GM12878 (cell line): ENCODE measurements around the gene CLDN12. TPM values are rescaled to one million over a fixed set of nuclear protein-coding genes. Genes with fewer than 3 reads are reported as not detected.

Source experiments
- BHLHE40 ChIP-seq, 2 experiments: fragments of 450-650 bp in 1 of 2; IDR thresholded peaks; 2 replicates each; pipeline ENCODE4 v1.6.1; 2011 to 2017; ENCODE audit warnings: low read depth in 2 of 2, borderline replicate concordance in 1 of 2, improper control_type of control experiment in 1 of 2, low read length in 1 of 2, mild to moderate bottlenecking in 1 of 2
- CREB1 ChIP-seq: IDR thresholded peaks from 2 replicates; pipeline ENCODE4 v1.6.1; 2012; ENCODE audit warnings: low read depth, mild to moderate bottlenecking, inconsistent platforms
- NR2F1 ChIP-seq: fragments of 450-650 bp; conservative IDR thresholded peaks from 2 replicates; pipeline ENCODE4 v1.6.1; 2017; ENCODE audit warnings: mild to moderate bottlenecking
- PKNOX1 ChIP-seq: fragments of 450-650 bp; IDR thresholded peaks from 2 replicates; pipeline ENCODE4 v1.6.1; 2016; ENCODE audit warnings: mild to moderate bottlenecking
- RB1 ChIP-seq: fragments of 450-650 bp; formaldehyde crosslinking; IDR thresholded peaks from 2 replicates; pipeline ENCODE4 v1.6.1; 2017; ENCODE audit warnings: mild to moderate bottlenecking, borderline replicate concordance
- RELA ChIP-seq: fragments of 450-650 bp; IDR thresholded peaks from 2 replicates; pipeline ENCODE4 v1.8.0; 2014; ENCODE audit warnings: borderline replicate concordance; ENCODE audit not compliant: partially characterized antibody
- SIN3A ChIP-seq: IDR thresholded peaks from 2 replicates; pipeline ENCODE4 v1.6.1; 2012; ENCODE audit warnings: low read depth, low read length, improper control_type of control experiment
- SIX5 ChIP-seq: IDR thresholded peaks from 2 replicates; pipeline ENCODE4 v1.6.1; 2011; ENCODE audit warnings: mild to moderate bottlenecking, low read depth, low read length, moderate library complexity; ENCODE audit not compliant: severe bottlenecking
- SMARCA5 ChIP-seq: fragments of 450-650 bp; IDR thresholded peaks from 2 replicates; pipeline ENCODE4 v1.6.1; 2017; ENCODE audit warnings: mild to moderate bottlenecking
- TAF1 ChIP-seq: IDR thresholded peaks from 2 replicates; pipeline ENCODE4 v1.6.1; 2011; ENCODE audit warnings: mild to moderate bottlenecking, low read depth, low read length, borderline replicate concordance
- USF2 ChIP-seq: IDR thresholded peaks from 2 replicates; pipeline ENCODE4 v1.6.1; 2011; ENCODE audit warnings: low read depth, low read length, improper control_type of control experiment, borderline replicate concordance
- YY1 ChIP-seq: IDR thresholded peaks from 2 replicates; pipeline ENCODE4 v1.6.1; 2011; ENCODE audit warnings: low read depth, mild to moderate bottlenecking, low read length
- ZBTB4 ChIP-seq: fragments of 450-650 bp; formaldehyde crosslinking; IDR thresholded peaks from 2 replicates; pipeline ENCODE4 v1.4.0; 2022; ENCODE audit warnings: mild to moderate bottlenecking, moderate library complexity
- ZBTB40 ChIP-seq: fragments of 450-650 bp; IDR thresholded peaks from 2 replicates; pipeline ENCODE4 v1.6.1; 2016; ENCODE audit warnings: mild to moderate bottlenecking, moderate library complexity, borderline replicate concordance
- ZZZ3 ChIP-seq: IDR thresholded peaks from 2 replicates; pipeline ENCODE4 v1.6.1; 2011; ENCODE audit warnings: low read depth; ENCODE audit not compliant: control insufficient read depth, insufficient read length
- polyA plus RNA-seq, 11 experiments: library from polyadenylated mRNA; depleted of rRNA in 4 of 11; unstranded in 6 of 11; stranded (reverse) in 5 of 11; fragments of >200 nt; fragmentation: Nextera tagmentation in 4 of 11; fragmentation: Illumina TruSeq in 1 of 11; extraction: Ambion mirVana in 4 of 11; extraction: Trizol in 1 of 11; gene quantifications; 1 replicate in 1 of 11; 2 replicates in 10 of 11; pipeline versions ENCODE4 v1.2.1 to v1.2.3, GENCODE V29; 2011 to 2016; ENCODE audit warnings: inconsistent platforms in 2 of 11, missing spikeins in 2 of 11, low read depth in 1 of 11
- total RNA-seq, 4 experiments: library from RNA; depleted of rRNA in 3 of 4; stranded (reverse); fragments of >200 nt in 3 of 4; fragmentation: Illumina TruSeq in 1 of 4; extraction: Trizol in 1 of 4; gene quantifications; 2 replicates each; pipeline versions ENCODE4 v1.2.1 to v1.2.3, GENCODE V29; 2013 to 2021

CLDN12 gene
- total and polyA plus RNA-seq, 10 of the 15 experiments (the other 5 are each of a cell fraction or from before 2014, with no cell fraction given), result 3.1 to 41.1 (median 6.8) TPM

- peak; percentile 36 for TF ChIP-seq RELA
- no peak for TF ChIP-seq RB1
- no peak; the same call in 1 of the 2 replicates for TF ChIP-seq YY1
- no peak for TF ChIP-seq ZBTB4 (CRISPR knock-in tag)
- TF ChIP-seq TAF1, result peak; percentile 48; the same call in 1 of the 2 replicates
- no peak for TF ChIP-seq USF2
- TF ChIP-seq BHLHE40 (IDR thresholded peaks at IDR 0.05; ENCODE audit: borderline replicate concordance in 1 of 2, low read depth in 2 of 2, low read length in 1 of 2), result peak; percentile 23 to 70; a peak in 1 of 4 replicates
- no peak for TF ChIP-seq PKNOX1
- TF ChIP-seq ZBTB40, result peak; percentile 78; the same call in 1 of the 2 replicates
- 0 out of 2 replicates have a peak, but pooled peaks have one; percentile 35 for TF ChIP-seq SMARCA5
- TF ChIP-seq CREB1, result peak; percentile 97
- TF ChIP-seq ZZZ3, result no peak
- peak; percentile 75 for TF ChIP-seq SIX5
- TF ChIP-seq SIN3A, result peak; percentile 59
- peak; percentile 67 for TF ChIP-seq NR2F1
Observed at GRCh38 chr7:90403174-90404113, at the start of gene CLDN12 (continued).
